IPS DF 19.7 (cell line): Measurements from ENCODE around the gene RPN1.

Source experiments
- DNase-seq: peaks from one replicate; pipeline ENCODE4 v3.0.0-alpha.2; 2013; ENCODE audit warnings: low read depth, low spot score

Gene RPN1

GRCh38 chr3:128648940-128649663 is 1.5 kb downstream of the RPN1 start:
- no peak for DNase-seq

DNA sequence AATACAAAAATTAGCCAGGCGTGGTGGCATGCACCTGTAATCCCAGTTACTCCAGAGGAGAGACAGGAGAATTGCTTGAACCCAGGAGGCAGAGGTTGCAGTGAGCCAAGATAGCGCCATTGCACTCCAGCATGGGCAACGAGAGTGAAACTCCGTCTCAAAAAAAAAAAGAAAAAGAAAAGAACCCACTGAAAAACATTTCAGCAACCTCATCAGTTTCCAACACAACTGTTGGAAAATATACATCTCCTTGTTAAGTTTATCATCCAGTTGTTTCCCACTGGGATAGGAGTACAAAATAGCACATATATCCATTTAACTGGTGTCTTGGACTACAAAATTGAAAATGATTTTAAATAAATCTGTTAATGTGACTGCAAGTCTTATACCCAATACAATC is 2.2 kb downstream of the RPN1 start:
- DNase-seq: no peak

GRCh38 chr3:128647307-128647706 is 3.3 kb downstream of the RPN1 start:
- DNase-seq: no peak

- no peak for DNase-seq
Measured at GRCh38 chr3:128634075-128634611, 16.5 kb downstream of the RPN1 start.

- DNase-seq: no peak
Measured at GRCh38 chr3:128632301-128632700, 18.3 kb downstream of the RPN1 start.

DNA sequence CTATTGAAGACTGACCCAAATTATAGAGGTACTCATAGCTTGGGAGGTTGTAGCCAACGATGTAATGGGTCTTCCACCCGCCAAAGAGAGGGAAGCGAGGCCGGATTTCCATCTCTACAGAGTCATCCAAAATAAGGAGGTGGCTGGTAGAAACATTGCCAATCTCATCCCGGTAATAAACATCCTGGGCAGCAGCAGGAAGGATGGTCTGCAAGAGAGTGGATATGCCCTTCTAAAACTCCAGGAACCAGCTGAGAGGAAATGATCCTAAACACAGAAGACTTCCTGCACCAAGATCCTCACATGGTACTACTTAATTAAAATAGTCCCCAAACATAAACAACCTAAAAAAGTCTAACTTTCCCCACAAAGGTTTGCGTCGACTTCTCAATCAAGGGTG is 20.7 kb downstream of the RPN1 start:
- DNase-seq: no peak

DNA sequence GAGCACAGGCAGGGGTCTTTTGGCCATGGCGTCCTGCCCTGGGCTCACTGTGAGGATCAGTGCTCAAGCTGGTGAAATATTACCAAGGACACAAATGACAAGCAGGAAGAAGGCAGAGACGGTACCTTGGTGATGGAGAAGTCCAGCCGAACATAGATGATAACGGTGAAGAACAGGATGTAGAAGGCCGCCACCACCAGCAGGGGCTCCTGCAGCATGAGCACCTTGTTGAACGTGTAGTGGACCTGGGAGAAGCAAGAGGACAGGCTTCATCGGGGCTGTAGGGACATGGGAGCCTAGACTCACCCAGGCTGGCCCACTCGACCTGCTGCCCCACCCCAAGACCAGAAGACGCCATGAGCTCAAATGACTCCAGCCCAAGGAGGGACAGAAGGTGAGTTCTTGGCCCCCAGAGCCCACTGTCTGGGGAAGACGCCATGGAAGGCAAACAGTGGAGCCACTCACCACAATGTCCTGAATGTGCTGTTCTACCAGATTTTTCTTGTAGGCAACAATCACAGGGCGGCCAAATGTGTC is 25.1 kb downstream of the RPN1 start:
- no peak for DNase-seq

GRCh38 chr3:128624526-128625138 is 26.0 kb downstream of the RPN1 start:
- DNase-seq: no peak

DNA sequence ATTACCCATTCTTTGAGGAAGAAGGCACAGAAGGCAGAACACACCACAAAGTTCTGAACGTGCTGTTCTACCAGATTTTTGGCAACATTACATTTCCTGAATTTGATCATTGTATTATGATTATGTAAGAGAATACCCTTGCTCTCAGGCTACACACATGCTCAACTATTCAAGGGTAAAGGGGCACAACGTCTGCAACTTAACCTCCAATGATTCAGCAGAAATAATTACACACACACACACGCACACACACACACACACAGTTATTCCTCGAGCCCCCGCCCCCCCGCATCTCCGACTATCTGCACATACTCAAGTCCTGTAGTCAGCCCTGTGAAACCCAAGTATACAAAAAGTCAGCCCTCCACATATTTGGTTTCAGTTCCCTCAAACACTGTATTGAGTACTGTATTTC is 26.8 kb downstream of the RPN1 start:
- DNase-seq: no peak

GRCh38 chr3:128621931-128622330 is 28.7 kb downstream of the RPN1 start:
- DNase-seq: no peak

- no peak for DNase-seq
Measured at GRCh38 chr3:128621234-128621633, 29.4 kb downstream of the RPN1 start.

- no peak for DNase-seq
Measured at GRCh38 chr3:128620268-128620691, 30.3 kb downstream of the RPN1 start.

GRCh38 chr3:128619146-128619890 is 31.3 kb downstream of the RPN1 start:
- DNase-seq: no peak

- no peak for DNase-seq
Measured at GRCh38 chr3:128618398-128618726, 32.3 kb downstream of the RPN1 start.

DNA sequence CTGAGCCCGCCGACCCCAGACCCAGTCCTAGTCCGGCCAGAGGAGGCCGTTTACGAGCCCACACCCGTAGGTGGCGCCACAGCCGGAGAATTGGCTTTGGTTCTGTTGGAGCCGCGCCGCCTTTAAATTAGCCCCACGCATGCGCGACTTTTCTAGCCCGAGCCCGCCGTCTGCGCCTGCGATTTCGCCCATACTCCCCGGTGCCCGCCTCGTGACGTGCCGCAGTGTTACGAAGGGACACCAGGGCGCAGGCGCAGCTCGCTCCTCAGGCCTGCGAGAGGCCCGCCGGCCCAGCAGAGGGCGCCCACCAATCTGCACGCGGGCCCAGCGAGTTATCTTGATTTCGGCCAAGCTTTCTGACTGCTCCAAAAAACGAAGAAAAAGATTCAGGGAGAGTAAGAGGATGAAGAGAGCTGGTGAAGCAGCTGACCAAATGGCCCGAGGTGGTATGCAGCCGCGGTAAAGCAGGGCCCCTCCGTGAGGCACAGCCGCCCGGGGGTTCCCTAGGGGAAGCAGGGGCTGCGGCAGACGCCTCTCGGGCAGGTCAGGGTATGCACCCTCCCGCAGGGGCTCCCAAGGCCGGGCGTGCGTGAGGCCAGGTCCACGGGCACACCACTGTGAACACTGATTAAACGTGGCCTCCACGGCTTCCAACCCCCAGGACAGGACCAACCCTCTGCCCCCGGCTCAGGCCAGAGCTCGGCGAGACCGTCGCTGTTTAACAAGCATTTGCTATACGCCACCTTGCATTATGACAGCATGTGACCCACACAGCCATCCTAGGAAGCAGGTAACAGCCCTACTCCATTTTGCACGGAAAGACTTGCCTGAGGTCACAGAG is 32.8 kb downstream of the RPN1 start:
- peak; percentile 74 for DNase-seq

- DNase-seq: no peak
Measured at GRCh38 chr3:128617270-128617556, 33.4 kb downstream of the RPN1 start.

DNA sequence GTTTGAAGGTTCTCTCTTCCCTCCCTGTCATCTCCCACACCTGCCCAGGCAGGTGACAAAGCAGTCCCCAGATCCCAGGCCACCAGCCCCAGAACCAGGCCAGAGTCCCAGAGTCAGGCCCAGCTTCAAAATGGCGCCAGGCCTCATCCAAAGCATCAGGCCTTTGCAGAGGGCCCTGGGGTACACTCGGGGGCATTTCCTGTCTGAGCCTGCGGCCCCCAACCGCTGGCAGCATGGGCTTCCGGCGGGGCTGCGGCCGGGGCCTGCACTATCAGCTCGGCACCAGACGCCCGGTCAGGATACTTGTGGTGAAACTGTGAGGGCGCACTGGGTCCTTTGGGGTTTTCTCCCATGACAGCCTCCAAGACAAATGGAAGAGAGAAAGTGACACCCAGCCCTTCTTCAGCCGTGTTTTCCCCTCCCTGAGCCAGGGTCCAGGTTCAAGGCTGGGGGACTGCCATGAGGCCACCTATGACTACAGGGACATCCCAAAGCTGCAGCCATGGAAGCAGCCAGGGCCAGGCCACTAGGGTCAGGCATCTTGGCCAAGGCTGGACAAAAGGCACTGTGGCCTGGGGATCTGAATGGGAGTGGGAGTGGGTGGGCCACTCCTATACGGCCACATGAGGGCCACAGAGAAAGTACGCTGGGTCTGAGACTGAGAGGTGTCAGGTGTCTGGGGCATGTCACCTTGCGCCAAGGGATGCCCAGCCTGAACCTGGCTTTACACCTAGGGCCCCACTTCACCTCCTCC is 33.9 kb downstream of the RPN1 start:
- no peak for DNase-seq

DNA sequence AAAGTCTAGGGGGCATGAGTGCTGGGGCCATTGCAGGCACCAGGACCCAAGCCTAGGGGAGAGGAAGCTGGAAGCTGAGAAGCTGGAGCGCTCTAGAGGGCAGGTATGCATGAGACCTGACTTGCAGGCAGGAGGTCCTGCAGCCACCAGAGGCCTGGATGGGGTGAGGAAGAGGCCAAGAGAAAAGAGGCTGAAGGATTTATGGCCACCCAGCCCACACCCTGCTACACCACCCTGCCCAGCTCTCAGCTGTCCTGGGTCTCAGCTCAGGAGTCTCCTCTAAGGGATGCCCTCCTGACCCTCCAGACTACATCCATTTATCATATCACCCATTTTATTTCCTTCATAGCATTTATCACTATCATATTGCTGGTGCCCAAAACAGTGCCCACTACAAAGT is 36.5 kb downstream of the RPN1 start:
- no peak for DNase-seq

DNA sequence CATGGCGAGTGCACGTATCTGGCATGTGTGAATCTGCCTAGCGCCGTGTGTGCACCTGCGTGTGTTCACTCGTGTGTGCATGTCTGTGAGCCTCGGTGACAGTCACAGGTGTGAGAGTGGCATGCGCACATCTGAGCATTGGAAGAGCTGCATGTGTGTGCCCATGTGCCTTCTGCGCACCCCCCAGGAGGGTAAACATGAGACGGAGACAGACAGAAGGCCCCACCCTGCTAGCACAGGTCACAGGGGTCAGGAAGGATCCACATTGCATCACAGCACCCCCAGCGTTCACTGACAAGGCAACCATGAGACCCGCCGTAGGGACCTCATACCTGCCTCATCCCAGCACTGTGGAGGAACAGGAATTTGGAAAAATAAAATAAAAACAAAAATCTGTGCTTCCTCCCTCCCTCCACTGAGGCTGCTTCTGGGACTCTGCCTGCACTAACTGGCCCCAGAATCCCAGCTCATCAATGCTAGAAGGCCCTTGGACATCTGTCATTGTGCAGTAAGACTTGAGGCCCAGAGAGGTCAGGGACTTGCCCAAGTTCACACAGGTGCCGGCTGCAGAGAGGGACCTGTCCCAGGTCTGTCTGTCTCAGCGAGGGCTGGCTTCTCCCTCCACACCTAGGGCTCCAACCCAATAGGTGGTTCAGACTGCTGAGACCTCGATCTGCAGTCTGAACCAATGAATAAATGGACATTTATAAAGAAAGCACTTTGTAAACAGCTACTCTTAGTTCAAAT is 37.4 kb downstream of the RPN1 start:
- no peak for DNase-seq

DNA sequence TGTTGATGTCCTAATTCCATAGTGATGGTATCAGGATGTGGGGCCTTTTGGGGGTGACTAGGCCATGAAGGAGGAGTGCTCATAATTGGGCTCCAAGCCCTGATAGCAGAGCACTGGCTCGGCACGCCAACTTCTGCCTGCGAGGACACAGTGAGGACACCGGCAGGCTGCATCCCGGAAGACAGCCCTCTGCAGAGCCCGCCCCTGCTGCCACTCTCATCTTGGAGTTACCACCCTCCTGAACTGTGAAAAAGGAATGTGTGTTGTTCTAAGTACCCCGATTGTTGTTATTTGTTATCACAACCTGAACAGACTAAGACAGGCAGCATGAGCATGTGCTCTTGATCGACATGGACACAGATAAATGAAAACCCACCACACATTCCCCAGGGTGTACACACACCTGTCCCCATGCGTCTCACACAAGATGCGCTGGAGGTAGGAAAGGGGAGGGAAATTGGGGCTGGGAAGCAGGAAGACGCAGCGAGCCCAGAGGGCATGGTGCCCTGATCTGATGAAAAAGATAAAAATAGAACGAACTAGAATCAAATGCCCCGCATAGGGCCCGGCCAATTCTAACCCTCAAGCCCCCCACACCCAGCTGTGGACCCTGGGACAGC is 40.1 kb downstream of the RPN1 start:
- DNase-seq: no peak
